A673 (cell line): ENCODE measurements around the gene MET. TPM values are rescaled to one million over a fixed set of nuclear protein-coding genes. Genes with fewer than 3 reads are reported as not detected.
"Not testable (repeated sequence)": the region's sequence is repeated elsewhere in the genome, so short reads cannot be mapped to it uniquely, and the experiment has no call there.

Source experiments
- BruUV-seq: library from RNA; stranded (reverse); fragments of 400-500 nt; replicated peaks from 2 replicates; lab custom pipeline; 2021; lab: Mats Ljungman, UMichigan
- CTCF ChIA-PET: fragments of 300-600 bp; sonication (Branson Sonifier 250); formaldehyde crosslinking; loops from one replicate; lab custom pipeline; 2022; ENCODE audit warnings: antibody characterized with exemption; lab: Charles Lee
- POLR2A ChIA-PET: fragments of 300-600 bp; sonication (Branson Sonifier 250); formaldehyde crosslinking; loops from one replicate; lab custom pipeline; 2022; ENCODE audit warnings: antibody characterized with exemption; ENCODE audit not compliant: low non-redundant PET; lab: Charles Lee
- DNase-seq: peaks from one replicate; pipeline ENCODE4 v3.0.0-alpha.2; 2015; ENCODE audit warnings: low spot score
- H3K27ac ChIP-seq: fragments of 200-600 bp; sonication (generic); 2 replicates; pipeline ENCODE4 v1.5.1; 2016; ENCODE audit warnings: mixed run types, low read depth, mild to moderate bottlenecking, mixed read lengths, antibody characterized with exemption, low read length; ENCODE audit not compliant: poor library complexity, severe bottlenecking
- H3K27me3 ChIP-seq: fragments of 200-600 bp; sonication (generic); replicated peaks from 2 replicates; pipeline ENCODE4 v1.6.1; 2017; ENCODE audit warnings: mixed run types, low read depth, mild to moderate bottlenecking, mixed read lengths, antibody characterized with exemption, low read length; ENCODE audit not compliant: insufficient read depth, poor library complexity
- H3K36me3 ChIP-seq: fragments of 200-600 bp; sonication (generic); 2 replicates; pipeline ENCODE4 v1.6.1; 2016; ENCODE audit warnings: mixed run types, mild to moderate bottlenecking, mixed read lengths, antibody characterized with exemption, low read length; ENCODE audit not compliant: insufficient read depth, poor library complexity, severe bottlenecking
- H3K4me1 ChIP-seq: fragments of 200-600 bp; sonication (generic); 2 replicates; pipeline ENCODE4 v1.6.1; 2017; ENCODE audit warnings: mixed run types, mild to moderate bottlenecking, mixed read lengths, antibody characterized with exemption, low read length; ENCODE audit not compliant: insufficient read depth, poor library complexity, severe bottlenecking
- H3K4me3 ChIP-seq: fragments of 200-600 bp; sonication (generic); 2 replicates; pipeline ENCODE4 v1.5.1; 2016; ENCODE audit warnings: low read depth, mixed run types, mild to moderate bottlenecking, mixed read lengths, low read length; ENCODE audit not compliant: poor library complexity, severe bottlenecking
- H3K9me3 ChIP-seq: fragments of 200-600 bp; sonication (generic); 2 replicates; pipeline ENCODE4 v1.6.1; 2016; ENCODE audit warnings: mixed run types, low read depth, mild to moderate bottlenecking, mixed read lengths, antibody characterized with exemption, low read length; ENCODE audit not compliant: poor library complexity, severe bottlenecking
- EZH2 ChIP-seq: fragments of 200-600 bp; sonication (generic); IDR thresholded peaks from 2 replicates; pipeline ENCODE4 v1.6.1; 2017; ENCODE audit warnings: borderline replicate concordance, low read depth, mild to moderate bottlenecking, mixed read lengths, antibody characterized with exemption, low read length; ENCODE audit not compliant: poor library complexity, severe bottlenecking
- intact Hi-C: fragments of 100-400 bp; cut with micrococcal nuclease; formaldehyde crosslinking; loops from one replicate; pipeline ENCODE4 v1.10.0; 2022; ENCODE audit not compliant: unreplicated experiment
- total RNA-seq: library from RNA; stranded (reverse); gene quantifications from 2 replicates; pipeline ENCODE4 v1.2.3, GENCODE V29; 2021
- TF ChIP-seq, protein P1 (sequence below): fragments of 300-800, 200-600 bp; sonication (generic); conservative IDR thresholded peaks from 2 replicates; pipeline ENCODE4 v1.5.1; 2017; ENCODE audit warnings: low read depth, mild to moderate bottlenecking, antibody characterized with exemption, low read length, moderate library complexity, mixed read lengths

Gene MET
- total RNA-seq, 1 experiment from 2014 or later, result 6.8 TPM

DNA sequence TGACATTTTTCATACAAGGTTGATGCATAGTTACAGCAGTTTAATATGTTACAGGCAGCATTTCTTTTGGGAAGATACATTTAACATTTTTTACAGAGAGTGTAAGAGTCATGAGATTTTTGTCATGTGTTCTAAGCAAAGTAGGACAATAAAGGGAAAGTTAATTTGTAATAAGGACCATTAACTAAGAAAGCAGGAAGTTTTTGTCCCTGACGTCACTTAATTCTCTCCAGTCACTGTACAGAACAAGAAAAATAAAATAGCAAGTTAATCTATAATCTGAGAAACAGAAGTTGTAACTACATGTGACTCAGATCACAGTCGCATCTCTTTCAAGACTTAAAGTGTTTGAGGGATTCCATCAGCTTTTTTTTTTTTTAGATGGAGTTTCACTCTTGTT lies 140.9 kb downstream of the MET start:
- peaks cover 10% of the 10 kb centered on the region for H3K4me1 ChIP-seq
- TF ChIP-seq, protein P1, sequence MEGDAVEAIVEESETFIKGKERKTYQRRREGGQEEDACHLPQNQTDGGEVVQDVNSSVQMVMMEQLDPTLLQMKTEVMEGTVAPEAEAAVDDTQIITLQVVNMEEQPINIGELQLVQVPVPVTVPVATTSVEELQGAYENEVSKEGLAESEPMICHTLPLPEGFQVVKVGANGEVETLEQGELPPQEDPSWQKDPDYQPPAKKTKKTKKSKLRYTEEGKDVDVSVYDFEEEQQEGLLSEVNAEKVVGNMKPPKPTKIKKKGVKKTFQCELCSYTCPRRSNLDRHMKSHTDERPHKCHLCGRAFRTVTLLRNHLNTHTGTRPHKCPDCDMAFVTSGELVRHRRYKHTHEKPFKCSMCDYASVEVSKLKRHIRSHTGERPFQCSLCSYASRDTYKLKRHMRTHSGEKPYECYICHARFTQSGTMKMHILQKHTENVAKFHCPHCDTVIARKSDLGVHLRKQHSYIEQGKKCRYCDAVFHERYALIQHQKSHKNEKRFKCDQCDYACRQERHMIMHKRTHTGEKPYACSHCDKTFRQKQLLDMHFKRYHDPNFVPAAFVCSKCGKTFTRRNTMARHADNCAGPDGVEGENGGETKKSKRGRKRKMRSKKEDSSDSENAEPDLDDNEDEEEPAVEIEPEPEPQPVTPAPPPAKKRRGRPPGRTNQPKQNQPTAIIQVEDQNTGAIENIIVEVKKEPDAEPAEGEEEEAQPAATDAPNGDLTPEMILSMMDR, result no peak
- TF ChIP-seq EZH2, result no peak
- H3K36me3 ChIP-seq, result no peaks in the 10 kb centered on the region
- H3K4me3 ChIP-seq, result no peak overlapping the region
- no peak for DNase-seq
- intact Hi-C loops, result no loop called here
- H3K9me3 ChIP-seq, result no peaks in the 10 kb centered on the region
- ChIA-PET CTCF (no interaction called here), POLR2A (no interaction called here)
- no peak overlapping the region for H3K27ac ChIP-seq
- H3K27me3 ChIP-seq, result no peaks in the 10 kb centered on the region
- BruUV-seq, result no TSS peak

DNA sequence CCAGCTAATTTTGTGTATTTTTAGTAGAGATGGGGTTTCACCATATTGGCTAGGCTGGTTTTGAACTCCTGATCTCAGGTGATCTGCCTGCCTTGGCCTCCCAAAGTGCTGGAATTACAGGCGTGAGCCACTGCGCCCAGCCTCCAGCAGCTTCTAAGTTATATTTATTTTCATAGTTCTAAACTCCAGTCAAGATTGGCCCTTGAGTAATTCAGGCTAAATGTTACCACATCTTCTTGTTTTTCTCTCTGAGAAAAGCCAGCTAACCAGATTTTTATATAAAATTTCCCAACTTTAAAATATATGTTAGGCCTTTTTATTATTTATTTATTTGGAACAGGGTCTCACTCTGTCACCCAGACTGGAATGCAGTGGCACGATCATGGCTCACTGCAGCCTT lies 141.4 kb downstream of the MET start:
- CTCF ChIA-PET, H3K36me3 ChIP-seq, H3K27ac ChIP-seq, H3K9me3 ChIP-seq, BruUV-seq, intact Hi-C loops, POLR2A ChIA-PET, H3K4me3 ChIP-seq, H3K4me1 ChIP-seq, DNase-seq, H3K27me3 ChIP-seq: not testable (repeated sequence)

DNA sequence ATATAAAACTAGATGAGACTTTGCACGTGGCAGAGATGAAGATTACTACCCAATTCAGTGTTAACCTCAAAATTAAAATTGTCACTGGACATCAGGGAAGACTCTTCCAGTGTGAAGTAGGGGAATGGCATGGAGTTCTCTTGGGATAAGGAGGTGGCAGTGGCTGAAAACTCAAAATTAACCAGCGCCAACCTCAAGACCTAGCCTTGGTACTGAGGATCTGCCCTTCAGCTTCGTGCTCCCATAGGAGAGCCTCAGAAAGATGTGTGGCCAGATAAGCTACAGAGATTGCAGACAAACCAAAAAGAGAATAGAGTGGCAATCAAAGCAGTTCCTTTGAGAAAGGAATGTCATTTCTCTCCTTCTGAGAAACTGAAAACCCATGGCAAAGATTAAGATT lies 143.0 kb downstream of the MET start:
- H3K36me3 ChIP-seq, result no peaks in the 10 kb centered on the region
- no peaks in the 10 kb centered on the region for H3K9me3 ChIP-seq
- TF ChIP-seq, protein P1, result no peak
- TF ChIP-seq EZH2, result no peak
- no TSS peak for BruUV-seq
- no peak for DNase-seq
- intact Hi-C loops, result no loop called here
- no peak overlapping the region for H3K27ac ChIP-seq
- no peaks in the 10 kb centered on the region for H3K27me3 ChIP-seq
- ChIA-PET CTCF (no interaction called here), POLR2A (no interaction called here)
- H3K4me3 ChIP-seq, result no peak overlapping the region
- no peaks in the 10 kb centered on the region for H3K4me1 ChIP-seq

DNA sequence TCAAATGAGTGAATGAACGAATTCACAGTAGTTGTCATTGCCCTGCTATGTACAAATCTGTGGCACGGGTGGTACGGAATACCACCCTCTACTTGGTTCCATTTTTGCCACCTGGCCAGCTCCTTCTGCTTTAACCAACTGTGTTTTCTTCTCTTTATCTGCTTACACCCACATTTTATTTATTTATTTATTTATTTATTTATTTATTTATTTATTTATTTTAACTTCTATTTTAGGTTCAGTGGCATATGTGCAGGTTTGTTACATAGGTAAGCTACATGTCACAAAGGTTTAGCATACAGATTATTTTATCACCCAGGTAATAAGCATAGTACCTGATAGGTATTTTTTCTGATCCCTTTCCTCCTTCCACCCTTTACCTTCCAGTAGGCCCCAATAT lies 148.2 kb downstream of the MET start:
- no peaks in the 10 kb centered on the region for H3K4me1 ChIP-seq
- ChIA-PET CTCF (interaction anchor here (1.2 kb wide), 1 partner anchor 640 kb away, joined by 3 read pairs; no protein-coding TSS in a partner anchor), POLR2A (interaction anchor here (0.7 kb wide), 1 partner anchor 27 kb away, joined by 3 read pairs; no protein-coding TSS in a partner anchor)
- intact Hi-C loops, result no loop called here
- peaks cover 5% of the 10 kb centered on the region for H3K27me3 ChIP-seq
- no peak for DNase-seq
- TF ChIP-seq, protein P1, result no peak
- no peak for TF ChIP-seq EZH2
- no peaks in the 10 kb centered on the region for H3K36me3 ChIP-seq
- H3K27ac ChIP-seq, result no peak overlapping the region
- no TSS peak for BruUV-seq
- no peak overlapping the region for H3K4me3 ChIP-seq
- no peaks in the 10 kb centered on the region for H3K9me3 ChIP-seq

DNA sequence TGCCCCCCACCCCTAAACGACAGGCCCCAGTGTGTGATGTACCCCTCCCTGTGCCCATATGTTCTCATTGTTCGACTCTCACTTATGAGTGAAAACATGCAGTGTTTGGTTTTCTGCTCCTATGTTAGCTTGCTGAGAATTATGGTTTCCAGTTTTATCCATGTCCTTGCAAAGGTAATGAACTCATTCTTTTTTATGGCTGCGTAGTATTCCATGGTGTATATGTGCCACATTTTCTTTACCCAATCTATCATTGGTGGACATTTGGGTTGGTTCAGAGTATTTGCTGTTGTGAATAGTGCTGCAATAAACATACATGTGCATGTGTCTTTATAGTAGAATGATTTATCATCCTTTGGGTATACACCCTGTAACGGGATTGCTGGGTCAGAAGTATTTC lies 149.7 kb downstream of the MET start:
- H3K27me3 ChIP-seq, BruUV-seq, H3K27ac ChIP-seq, H3K4me1 ChIP-seq, H3K36me3 ChIP-seq, POLR2A ChIA-PET, CTCF ChIA-PET, DNase-seq, H3K9me3 ChIP-seq, H3K4me3 ChIP-seq, intact Hi-C loops: not testable (repeated sequence)
